ENCODE measurements around the gene ZDHHC14.

ZDHHC14 gene

DNA sequence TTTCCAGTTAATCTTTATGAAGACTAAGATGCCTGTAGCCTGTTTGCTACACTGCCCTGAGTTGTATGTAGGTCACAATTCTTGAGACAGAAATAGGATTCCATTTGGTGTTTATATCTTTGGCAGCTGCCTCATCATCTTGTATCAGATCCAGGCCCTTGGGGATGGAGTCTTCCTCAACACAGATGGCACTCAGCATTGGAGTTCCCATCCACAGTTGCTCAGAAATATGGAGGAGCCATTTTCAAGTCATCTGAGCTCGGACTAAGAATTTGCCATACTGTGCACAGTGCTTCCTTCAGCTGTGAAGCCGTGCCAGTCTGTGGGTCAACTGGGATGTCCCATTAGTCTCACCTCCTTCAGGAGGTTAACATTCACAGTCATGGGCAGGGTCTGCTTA, 156.6 kb downstream of the ZDHHC14 start:
- no peak for FAIRE-seq

DNA sequence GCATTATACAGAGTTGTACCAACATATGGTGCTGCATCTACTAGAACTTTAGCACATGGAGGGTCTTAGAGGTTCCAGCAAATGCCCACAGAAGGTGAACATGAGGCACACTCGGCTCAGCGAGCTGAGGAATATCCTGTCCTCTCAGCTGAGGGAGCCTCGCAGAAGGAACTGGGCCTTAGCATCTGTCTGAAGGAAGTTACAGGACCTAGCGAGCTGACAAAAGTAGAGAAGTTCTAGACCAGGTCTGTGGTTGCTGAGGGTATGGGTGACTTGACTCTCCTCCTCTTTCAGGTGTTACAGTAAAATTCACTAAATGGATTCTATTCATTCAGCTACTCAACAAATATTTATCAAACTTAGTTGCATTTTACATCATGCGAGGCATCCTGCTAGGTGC, 157.2 kb downstream of the ZDHHC14 start:
- no peak for FAIRE-seq

GRCh38 chr6:157538698-157539097, 157.7 kb downstream of the ZDHHC14 start:
- FAIRE-seq = no peak

DNA sequence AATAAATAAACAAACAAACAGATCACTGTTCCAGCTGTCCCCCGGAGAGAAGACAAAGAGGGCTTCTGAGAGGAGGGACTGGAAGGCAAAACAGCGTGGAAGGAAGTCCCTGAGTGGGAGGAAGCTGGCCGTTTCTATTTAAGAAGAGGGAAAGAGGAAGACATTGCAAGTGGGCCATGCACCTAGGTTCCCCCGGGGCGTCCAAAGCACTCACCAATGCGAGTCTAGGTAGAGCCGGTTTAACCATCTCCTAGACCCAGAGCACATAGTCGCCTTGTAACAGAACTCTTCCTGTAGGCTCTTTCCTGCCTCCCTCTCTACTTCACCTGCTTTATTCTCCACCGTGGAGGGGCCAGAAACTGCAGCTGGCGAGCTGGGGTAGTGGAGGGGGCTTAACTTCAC, 158.4 kb downstream of the ZDHHC14 start:
- no peak for FAIRE-seq

DNA sequence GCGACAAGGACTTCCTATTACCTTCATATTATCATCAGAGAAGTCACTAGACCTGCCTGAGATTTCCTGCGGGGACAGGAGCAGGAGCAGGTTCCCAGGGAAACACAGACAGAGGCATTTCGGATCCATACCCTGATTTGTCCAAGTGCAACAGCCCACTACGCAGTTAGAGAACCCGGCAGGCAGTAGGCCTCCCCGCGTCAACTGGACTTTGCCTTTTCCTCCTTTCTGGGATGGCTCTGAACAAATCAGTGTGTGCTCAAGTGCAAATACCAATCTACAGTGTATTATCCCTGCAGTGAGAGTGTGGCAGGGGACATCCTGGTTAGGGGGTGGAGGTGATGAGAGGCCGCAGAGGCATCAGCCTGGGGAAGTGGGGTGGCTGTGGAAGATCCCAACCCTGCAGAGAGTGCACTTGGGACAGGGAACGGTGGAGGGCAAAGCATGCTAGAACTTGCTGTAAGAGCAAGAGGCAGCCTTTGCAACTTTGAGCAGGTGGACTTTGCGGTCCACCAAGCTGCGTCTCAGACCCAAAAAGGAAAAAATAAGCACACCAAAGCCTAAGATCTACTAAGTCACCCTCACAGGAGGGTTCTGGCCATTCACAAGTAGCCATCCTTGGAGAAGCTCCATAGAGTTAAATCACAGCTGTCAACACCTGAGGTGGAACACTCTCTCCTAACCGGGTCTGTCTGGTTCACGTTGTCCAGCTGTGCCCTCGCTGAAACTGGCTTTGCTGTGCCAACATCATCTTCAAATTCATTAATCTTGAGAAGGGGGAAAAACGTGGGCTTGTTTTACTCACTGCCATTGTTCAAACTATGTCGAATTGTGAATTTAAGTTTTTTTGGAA, 159.1 kb downstream of the ZDHHC14 start:
- FAIRE-seq = no peak

DNA sequence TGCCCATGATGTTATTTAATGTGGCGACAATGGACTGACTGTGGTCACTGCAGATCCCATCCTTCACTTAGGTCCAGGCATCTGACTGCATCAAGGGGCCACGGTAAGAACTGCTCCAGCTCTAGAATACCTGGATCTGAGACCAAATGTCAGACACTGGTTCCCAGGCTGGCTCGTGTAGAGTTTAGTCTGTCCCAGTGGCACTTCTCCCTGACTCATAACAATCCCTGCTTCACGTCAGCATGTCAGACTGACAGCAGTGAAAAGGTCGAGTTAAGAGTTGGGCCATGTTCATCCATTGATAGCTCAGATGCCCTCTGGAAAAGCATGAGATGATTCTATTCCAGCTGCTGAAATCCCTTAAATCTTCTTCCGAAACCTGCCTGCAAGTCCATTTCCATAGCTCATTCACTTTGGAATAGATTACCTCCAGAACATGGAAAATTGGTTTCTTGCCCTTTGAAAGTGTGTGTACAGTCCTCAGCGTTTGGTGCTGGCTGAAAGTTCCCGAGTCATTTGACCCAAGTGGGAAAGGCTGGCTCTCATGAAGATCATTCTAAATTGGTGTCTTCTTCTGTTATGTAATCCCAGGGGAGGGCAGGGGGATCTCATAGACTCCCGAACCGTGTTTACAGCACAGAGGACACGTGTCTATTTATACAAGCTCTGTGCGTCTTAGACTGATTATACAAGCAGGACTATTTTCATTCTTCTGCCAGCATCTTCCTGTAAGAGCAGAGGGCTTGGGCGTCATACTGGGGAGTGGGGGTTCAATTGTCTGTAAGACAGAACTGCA, 160.8 kb downstream of the ZDHHC14 start:
- no peak for FAIRE-seq

DNA sequence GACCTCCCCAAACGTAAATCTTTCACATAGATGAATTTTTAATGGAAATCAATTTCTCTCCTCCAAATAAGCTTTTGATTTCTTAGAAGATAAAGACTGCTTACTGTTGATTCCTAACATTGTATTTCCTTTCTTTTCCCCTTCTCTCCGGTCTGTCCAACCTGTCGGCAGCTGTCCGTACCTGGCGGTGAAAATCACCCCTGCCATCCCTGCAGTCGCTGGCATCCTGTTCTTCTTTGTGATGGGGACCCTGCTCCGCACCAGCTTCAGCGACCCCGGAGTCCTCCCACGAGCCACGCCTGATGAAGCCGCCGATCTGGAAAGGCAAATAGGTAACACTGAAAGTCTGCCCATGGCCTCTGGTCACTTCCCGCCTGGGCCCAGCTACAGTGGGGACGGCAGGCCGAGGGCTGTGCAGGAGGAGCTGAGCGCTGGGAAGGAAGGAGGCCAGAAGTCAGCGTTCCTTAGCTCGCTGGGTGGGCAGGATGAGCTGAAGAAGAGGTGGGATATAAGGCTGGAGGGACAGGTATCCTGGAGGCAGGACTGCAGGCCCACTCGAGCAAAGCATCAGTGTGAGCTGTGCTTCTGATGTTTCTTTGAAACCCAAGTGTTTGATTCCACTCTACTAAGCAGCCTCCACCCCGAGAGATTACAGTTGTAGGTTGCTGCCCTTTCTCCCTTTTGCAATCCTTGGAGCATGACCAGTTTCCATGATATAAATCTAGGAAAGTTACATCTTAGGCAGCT, 161.6 kb downstream of the ZDHHC14 start:
- FAIRE-seq = no peak

DNA sequence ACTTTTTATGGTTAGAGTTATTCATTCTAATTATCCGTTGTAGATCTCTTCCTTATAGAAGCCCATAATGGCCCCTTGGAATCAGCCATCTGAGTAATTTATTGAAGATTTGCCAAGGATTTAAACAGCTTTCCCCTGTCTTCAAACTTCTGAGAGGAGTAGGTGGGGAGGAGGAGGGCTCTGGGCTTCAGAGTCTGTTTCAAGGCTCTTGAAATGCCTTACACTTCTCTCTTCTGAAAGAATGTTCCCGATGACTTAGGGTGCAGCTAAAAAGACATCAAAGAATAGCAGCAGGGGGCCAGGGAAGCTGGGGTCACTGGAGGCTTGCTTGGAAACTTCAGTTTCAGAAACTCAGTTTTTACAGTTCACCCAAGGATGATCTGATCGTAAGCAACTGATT, 165.3 kb downstream of the ZDHHC14 start:
- FAIRE-seq = no peak

DNA sequence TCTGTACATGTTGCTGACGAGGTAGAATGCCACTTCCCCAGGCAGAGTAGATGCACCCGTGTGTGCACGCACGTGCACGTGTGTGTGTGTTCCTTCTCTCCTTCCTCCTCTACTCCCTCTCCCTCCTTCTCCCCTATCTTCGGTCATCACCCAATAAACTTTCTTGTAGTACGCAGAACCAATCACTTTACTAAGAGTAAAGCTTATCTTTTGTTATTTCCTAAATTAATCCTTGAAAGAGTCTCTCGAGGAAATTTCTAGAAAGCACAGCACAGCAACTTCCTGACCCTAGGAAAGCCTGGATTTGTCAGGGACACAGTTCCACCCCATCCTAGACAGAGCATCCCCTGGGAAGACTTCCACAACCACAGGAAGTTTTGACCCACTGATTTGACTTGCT, 166.1 kb downstream of the ZDHHC14 start:
- no peak for FAIRE-seq

DNA sequence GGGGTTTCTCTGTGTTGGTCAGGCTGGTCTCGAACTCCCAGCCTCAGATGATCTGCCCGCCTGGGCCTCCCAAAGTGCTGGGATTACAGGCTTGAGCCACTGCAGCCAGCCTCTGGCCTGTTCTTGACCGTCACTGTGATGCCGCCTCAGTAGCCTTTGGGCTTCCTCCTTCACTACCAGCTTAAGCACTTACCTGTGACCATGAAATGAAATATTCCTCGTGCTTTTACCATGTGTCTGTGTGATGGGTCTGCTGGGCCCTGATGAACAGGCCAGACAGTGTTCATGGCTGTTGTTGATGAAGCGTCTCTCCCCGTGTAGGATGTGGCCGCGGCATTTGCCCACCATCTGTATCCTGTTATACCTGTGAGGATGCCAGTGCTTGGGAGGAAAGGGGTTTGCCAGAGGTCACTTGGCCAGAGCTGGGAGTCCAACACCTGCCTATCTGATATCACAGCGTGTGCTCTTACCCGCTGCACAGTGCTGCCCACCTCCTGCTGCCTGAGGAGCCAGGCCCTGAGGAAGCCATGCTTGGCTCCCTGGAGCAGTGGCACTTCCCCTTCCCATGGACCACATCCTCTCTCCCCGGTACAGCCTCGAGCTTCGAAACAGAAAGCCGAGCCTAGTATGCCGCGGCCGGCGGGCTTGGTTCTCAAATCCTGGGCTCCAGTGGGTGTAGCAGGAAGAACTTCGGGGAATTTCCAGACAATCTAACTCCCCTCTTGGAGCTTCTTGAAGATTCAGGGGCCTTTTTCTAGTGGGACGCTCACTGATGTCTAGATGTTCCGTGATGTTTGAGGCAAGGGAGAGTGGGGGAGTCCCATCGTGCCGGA, 167.9 kb downstream of the ZDHHC14 start:
- no peak for FAIRE-seq

DNA sequence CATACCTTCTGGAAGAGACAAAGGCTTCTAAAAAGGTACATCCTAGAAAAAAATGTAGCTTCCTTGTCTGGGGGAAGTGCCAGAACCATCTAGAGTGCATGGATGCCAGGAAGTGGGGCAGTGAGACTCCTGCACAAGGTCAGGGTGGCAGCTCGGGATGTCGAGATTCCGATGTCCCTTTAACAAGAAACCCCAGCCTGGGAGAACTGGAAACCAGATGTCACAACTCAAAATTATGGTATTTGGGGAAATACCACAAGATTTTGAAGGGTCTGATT, 168.4 kb downstream of the ZDHHC14 start:
- FAIRE-seq = no peak

GRCh38 chr6:157550114-157550989, 169.4 kb downstream of the ZDHHC14 start:
- FAIRE-seq = no peak

DNA sequence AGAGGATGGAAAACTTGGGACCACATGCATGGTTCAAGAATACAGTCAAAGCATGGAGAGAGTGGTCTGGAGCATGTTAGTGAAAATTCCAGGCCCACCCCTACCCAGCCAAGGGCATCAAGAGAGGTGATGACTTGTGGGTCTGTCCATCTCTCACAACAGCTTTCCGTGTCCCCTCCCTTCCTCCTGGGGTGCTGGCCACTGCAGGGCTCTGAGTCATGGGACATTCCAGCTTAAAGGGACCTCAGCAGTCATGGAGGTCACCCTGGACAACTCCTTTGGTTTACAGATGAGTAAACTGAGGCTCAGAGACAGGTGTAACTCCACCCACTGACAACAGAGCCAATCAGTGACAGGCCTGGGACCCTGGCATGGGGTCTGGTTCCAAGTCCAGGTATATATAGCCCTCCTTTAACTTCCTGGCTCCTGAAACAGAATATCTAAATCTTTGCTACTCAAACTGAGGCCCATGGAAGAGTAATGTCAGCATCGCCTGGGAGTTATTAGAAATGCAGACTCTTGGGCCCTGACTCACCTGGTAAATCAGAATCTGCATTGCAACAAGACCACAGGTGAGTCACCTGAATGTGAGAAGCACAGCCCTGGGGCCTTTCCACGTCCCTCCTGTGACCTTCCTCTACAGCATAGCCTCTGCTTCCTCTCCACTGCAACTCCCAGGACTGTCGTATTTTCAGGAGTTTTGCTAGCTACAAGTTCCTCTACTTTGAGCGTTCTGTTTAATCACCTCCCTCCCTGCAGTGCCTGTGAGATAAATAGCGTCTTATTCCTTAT, 170.2 kb downstream of the ZDHHC14 start:
- FAIRE-seq = no peak

DNA sequence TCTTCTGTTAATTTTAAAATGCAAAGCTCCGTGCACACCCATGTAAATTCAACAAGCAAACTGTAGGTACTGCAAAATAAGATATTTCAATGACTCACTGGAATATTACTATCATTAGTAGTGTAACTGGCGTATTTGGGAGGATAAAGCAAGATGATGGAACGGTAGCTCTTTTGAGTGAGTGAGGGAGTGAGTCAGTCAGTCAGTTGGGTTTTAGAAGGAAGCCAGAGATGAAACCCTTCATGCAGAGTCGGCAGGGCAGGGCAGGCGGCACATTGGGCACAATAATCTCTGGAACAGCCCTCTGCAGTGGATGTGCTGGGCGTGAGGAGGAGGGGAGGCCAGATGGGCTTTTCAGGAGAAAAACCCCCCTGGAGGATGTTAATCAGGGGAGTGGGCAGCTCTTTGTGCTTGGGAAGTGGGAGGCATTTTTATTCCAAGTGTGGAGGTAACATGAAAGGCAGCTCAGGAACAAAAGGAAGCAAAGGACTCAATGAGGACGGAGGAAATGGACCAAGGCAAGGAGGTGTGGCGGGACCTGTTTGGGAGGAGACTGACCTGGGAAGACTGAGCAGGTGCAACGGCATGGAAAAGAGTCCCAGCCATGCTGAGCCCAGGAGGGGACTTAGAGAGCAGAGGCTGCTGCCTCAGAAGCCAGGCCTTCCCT, 171.2 kb downstream of the ZDHHC14 start:
- FAIRE-seq = no peak

DNA sequence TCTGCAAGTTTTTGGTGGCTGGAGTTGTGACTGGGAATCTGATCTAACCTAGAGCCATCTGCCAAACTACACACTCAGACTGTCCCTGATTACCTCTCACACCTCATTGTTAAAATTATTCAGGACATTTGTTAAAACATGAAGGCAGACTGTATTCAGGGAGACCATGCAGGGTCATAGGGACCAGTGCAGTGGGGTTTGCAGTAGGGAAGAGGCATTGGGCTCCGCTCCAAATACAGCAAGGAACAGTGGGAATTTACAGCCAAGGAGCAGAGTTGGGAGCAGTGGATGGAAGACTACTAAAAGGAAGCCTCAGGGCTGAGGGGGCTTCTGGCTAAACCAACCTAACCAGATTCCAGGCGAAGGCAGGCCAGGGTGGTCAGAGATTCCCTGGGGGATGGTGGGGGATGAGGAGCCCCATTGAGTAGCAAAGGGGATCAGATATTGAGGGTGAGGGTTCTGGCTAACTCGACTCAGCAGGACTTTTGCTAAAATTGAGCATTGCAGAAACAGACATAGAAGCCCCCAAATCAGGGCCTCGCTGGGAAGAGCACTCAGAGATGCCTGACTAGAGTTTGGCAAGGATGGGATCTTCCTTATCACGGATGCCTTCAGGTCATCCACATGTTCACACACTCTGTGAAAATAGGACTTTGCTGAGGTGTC, 172.0 kb downstream of the ZDHHC14 start:
- no peak for FAIRE-seq

DNA sequence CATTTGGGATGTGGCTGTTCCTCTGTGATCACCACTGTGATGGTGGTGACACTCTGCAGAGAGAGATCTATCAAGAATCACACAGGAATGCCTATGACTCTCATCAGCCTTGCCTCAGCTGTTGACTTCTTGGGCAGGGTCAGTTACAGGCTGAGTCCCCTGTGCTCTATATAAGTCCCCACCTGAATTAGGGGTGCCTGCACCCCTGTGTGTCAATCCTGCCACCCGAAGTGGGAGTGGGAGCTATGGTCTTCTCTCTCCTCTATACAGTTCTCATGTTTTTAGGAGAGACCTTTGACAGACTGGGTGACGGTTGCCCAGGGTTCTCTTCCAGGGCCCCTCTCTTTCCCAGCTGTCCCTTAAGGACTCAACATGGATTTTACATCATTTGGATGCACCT, 173.8 kb downstream of the ZDHHC14 start:
- FAIRE-seq = no peak

GRCh38 chr6:157555455-157556143, 174.6 kb downstream of the ZDHHC14 start:
- FAIRE-seq = no peak

DNA sequence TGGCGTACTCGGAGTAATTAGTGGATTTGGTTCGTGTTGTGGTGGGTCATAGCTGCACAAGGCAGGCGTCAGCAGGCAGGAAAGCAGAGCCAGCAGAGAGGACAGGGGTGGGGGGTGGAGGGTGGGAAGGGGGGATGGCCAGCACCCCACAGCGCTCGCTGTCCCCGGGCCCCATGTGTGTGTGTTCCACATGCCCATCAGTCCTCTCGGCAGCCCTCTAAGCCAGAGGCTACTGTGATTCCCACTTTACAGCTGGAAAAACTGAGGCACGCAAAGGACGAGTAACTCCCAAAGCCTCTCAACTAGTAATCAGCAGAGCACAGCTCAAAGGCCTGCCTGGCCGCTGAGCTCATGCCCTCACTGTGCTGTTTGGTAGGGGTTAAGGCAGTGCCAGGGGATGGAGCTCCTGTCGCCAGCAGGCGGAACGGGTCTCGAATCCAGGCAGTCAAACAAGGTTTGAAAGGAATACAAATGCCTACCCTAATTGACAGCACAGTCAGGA, 175.2 kb downstream of the ZDHHC14 start:
- FAIRE-seq = no peak
